K562 (cell line): ENCODE results near the gene EDA. TPM values are rescaled to one million over a fixed set of nuclear protein-coding genes. Genes with fewer than 3 reads are reported as not detected.

Source experiments
- ATAC-seq: fragments of 200-7000 bp; cut with Tn5 transposase; 3 replicates; pipeline ENCODE4 v1.9.1; 2020; ENCODE audit warnings: moderate library complexity
- BruUV-seq: library from RNA; stranded (reverse); fragments of 400-500 nt; replicated peaks from 2 replicates; lab custom pipeline; 2021; lab: Mats Ljungman, UMichigan
- CTCF ChIA-PET: fragments of 300-600 bp; formaldehyde crosslinking; extraction: SDS; loops from one replicate; lab custom pipeline; 2021; ENCODE audit warnings: low intra/inter-chr PET ratio; lab: Yijun Ruan, JAX
- POLR2A ChIA-PET: fragments of 300-600, 350-650 bp; sonication (Branson Sonifier 250); formaldehyde crosslinking; extraction: SDS; loops from one replicate; lab custom pipeline; 2021; ENCODE audit warnings: antibody characterized with exemption, inconsistent platforms; lab: Yijun Ruan, JAX
- DNase-seq, 4 experiments: peaks; one replicate each; pipeline versions ENCODE4 v3.0.0 to v3.0.0-alpha.2; 2011 to 2018; ENCODE audit warnings: low spot score in 3 of 4, mixed read lengths in 3 of 4; ENCODE audit errors: extremely low read depth in 1 of 4
- FAIRE-seq: peaks from 2 replicates; lab custom pipeline; 2011; peaks lifted over from hg19 to GRCh38; lab: Jason Lieb, UNC
- H2AFZ ChIP-seq: 2 replicates; pipeline ENCODE4 v1.6.0; 2011; ENCODE audit warnings: low read depth, low read length, control low read depth, inconsistent platforms
- H3K27ac ChIP-seq: fragments of 200-600 bp; 3 replicates; pipeline ENCODE4 v1.8.0; 2011; ENCODE audit warnings: low read depth, mild to moderate bottlenecking, control low read depth, inconsistent platforms, low read length, moderate library complexity, mixed read lengths; ENCODE audit errors: extremely low read depth
- H3K27me3 ChIP-seq, 2 experiments: fragments of 300-600 bp in 1 of 2; 2 replicates in 1 of 2; 3 replicates in 1 of 2; pipeline versions ENCODE4 v1.6.0 to v1.8.0; 2011; ENCODE audit warnings: inconsistent platforms in 2 of 2, low read length in 2 of 2, mild to moderate bottlenecking in 1 of 2, mixed read lengths in 1 of 2, moderate library complexity in 1 of 2; ENCODE audit not compliant: control insufficient read depth in 2 of 2, insufficient read depth in 2 of 2
- H3K36me3 ChIP-seq: fragments of 300-600 bp; 3 replicates; pipeline ENCODE4 v1.8.0; 2011; ENCODE audit warnings: mild to moderate bottlenecking, low read length, inconsistent platforms; ENCODE audit not compliant: control insufficient read depth, insufficient read depth
- H3K4me1 ChIP-seq, 2 experiments: fragments of 200-600 bp in 1 of 2; replicated peaks in 1 of 2; 2 replicates in 1 of 2; 3 replicates in 1 of 2; pipeline versions ENCODE4 v1.5.1 to v1.8.0; 2011; ENCODE audit warnings: inconsistent platforms in 2 of 2, low read length in 2 of 2, mild to moderate bottlenecking in 1 of 2, mixed read lengths in 1 of 2, moderate library complexity in 1 of 2; ENCODE audit not compliant: control insufficient read depth in 2 of 2, insufficient read depth in 2 of 2
- H3K4me2 ChIP-seq: 2 replicates; pipeline ENCODE4 v1.6.1; 2011; ENCODE audit warnings: low read length, control low read depth, inconsistent platforms, mixed read lengths; ENCODE audit not compliant: insufficient read depth
- H3K4me3 ChIP-seq: fragments of 200-600 bp; sonication (generic), shearing (Covaris generic); 2 replicates; pipeline ENCODE4 v1.5.1; 2016; ENCODE audit warnings: control low read depth, inconsistent platforms
- H3K79me2 ChIP-seq: fragments of 200-600 bp; 3 replicates; pipeline ENCODE4 v1.8.0; 2011; ENCODE audit warnings: low read length, inconsistent platforms; ENCODE audit not compliant: control insufficient read depth, insufficient read depth
- H3K9ac ChIP-seq, 2 experiments: 2 replicates each; pipeline versions ENCODE4 v1.6.0 to v1.6.1; 2011; ENCODE audit warnings: low read depth in 2 of 2, low read length in 2 of 2, control low read depth in 1 of 2, inconsistent platforms in 1 of 2, mild to moderate bottlenecking in 1 of 2, mixed read lengths in 1 of 2; ENCODE audit not compliant: insufficient read depth in 1 of 2
- H3K9me1 ChIP-seq: one replicate; pipeline ENCODE4 v1.6.0; 2011; ENCODE audit warnings: inconsistent platforms, mild to moderate bottlenecking, low read length, moderate library complexity; ENCODE audit not compliant: control insufficient read depth, insufficient read depth
- H3K9me3 ChIP-seq: replicated peaks from 2 replicates; pipeline ENCODE4 v1.5.1; 2011; ENCODE audit warnings: low read depth, low read length, inconsistent platforms; ENCODE audit not compliant: control insufficient read depth, insufficient read depth
- H4K20me1 ChIP-seq: replicated peaks from 2 replicates; pipeline ENCODE4 v1.6.1; 2011; ENCODE audit warnings: low read length, inconsistent platforms, mixed read lengths; ENCODE audit not compliant: control insufficient read depth, insufficient read depth
- CBFA2T2 ChIP-seq: fragments of 450-650 bp; conservative IDR thresholded peaks from 2 replicates; pipeline ENCODE4 v1.6.1; 2017; ENCODE audit warnings: mild to moderate bottlenecking
- CREBBP ChIP-seq: IDR thresholded peaks from one replicate; pipeline ENCODE4 v1.6.1; 2012; ENCODE audit warnings: low read depth, mild to moderate bottlenecking, control low read depth, inconsistent platforms, low read length
- DPF2 ChIP-seq: fragments of 450-650 bp; IDR thresholded peaks from 2 replicates; pipeline ENCODE4 v1.6.1; 2016
- E2F3 ChIP-seq: fragments of 250-450 bp; sonication (Bioruptor Pico); IDR thresholded peaks from 2 replicates; pipeline ENCODE4 v1.4.0; 2020; ENCODE audit warnings: mild to moderate bottlenecking
- ERF ChIP-seq: fragments of 450-650 bp; formaldehyde crosslinking; IDR thresholded peaks from 2 replicates; pipeline ENCODE4 v1.4.0; 2020; ENCODE audit warnings: mild to moderate bottlenecking, mixed read lengths
- MCM3 ChIP-seq: fragments of 450-650 bp; IDR thresholded peaks from 2 replicates; pipeline ENCODE4 v1.6.1; 2016
- RCOR1 ChIP-seq, 2 experiments: IDR thresholded peaks; 2 replicates each; pipeline ENCODE4 v1.6.1; 2012; ENCODE audit warnings: low read depth in 2 of 2, low read length in 2 of 2, borderline replicate concordance in 1 of 2, improper control_type of control experiment in 1 of 2
- SIX5 ChIP-seq, 2 experiments: IDR thresholded peaks; 2 replicates each; pipeline ENCODE4 v1.6.1; 2011; ENCODE audit warnings: low read length in 2 of 2, borderline replicate concordance in 1 of 2, low read depth in 1 of 2, mild to moderate bottlenecking in 1 of 2, moderate library complexity in 1 of 2; ENCODE audit not compliant: insufficient read depth in 1 of 2
- ZNF23 ChIP-seq: fragments of 250-450 bp; sonication (Bioruptor Pico); IDR thresholded peaks from 2 replicates; pipeline ENCODE4 v1.4.0; 2020; ENCODE audit warnings: mild to moderate bottlenecking
- in situ Hi-C: fragments of 300-500 bp; cut with MboI; formaldehyde crosslinking; loops from 4 replicates; pipeline ENCODE4 v1.15.0; 2018; ENCODE audit warnings: inconsistent platforms, mixed read lengths
- intact Hi-C: fragments of 100-400 bp; cut with micrococcal nuclease; formaldehyde crosslinking; loops from 2 replicates; pipeline ENCODE4 v1.14.2; 2022
- polyA plus RNA-seq, 8 experiments: library from polyadenylated mRNA; depleted of rRNA in 4 of 8; stranded (reverse) in 5 of 8; unstranded in 3 of 8; fragments of >200 nt; fragmentation: Nextera tagmentation in 2 of 8; fragmentation: Illumina TruSeq in 1 of 8; extraction: Ambion mirVana in 2 of 8; extraction: Trizol in 1 of 8; gene quantifications; 2 replicates each; pipeline versions ENCODE4 v1.2.1 to v1.2.3, GENCODE V29; 2011 to 2014; ENCODE audit warnings: inconsistent platforms in 1 of 8, missing spikeins in 1 of 8
- total RNA-seq, 7 experiments: library from RNA; depleted of rRNA in 6 of 7; stranded (reverse); fragments of >200 nt in 6 of 7; fragmentation: Illumina TruSeq in 2 of 7; extraction: Trizol in 2 of 7; gene quantifications; 2 replicates each; pipeline versions ENCODE4 v1.2.1 to v1.2.3, GENCODE V29; 2011 to 2021; ENCODE audit warnings: low replicate concordance in 1 of 7
- TF ChIP-seq, protein P1 (sequence below): fragments of 250-450 bp; sonication (Bioruptor Pico); IDR thresholded peaks from 2 replicates; pipeline ENCODE4 v1.5.0; 2021; ENCODE audit warnings: mild to moderate bottlenecking, moderate library complexity
- TF ChIP-seq, protein P2 (sequence below): fragments of 250-450 bp; sonication (Bioruptor Pico); IDR thresholded peaks from 2 replicates; pipeline ENCODE4 v1.5.0; 2021
- TF ChIP-seq, protein P3 (sequence below): fragments of 450-650 bp; conservative IDR thresholded peaks from 2 replicates; pipeline ENCODE4 v1.6.1; 2016; ENCODE audit warnings: missing genetic modification characterization, low read depth, mild to moderate bottlenecking, control low read depth, missing compliant biosample characterization
- TF ChIP-seq, protein P4 (sequence below), 2 experiments: fragments of 200-800 bp in 1 of 2; sonication (Bioruptor generic) in 1 of 2; sonication (generic) in 1 of 2; formaldehyde crosslinking in 1 of 2; IDR thresholded peaks in 1 of 2; conservative IDR thresholded peaks in 1 of 2; 2 replicates each; pipeline versions ENCODE4 v1.5.0 to v1.6.1; 2016 to 2020; ENCODE audit warnings: missing compliant biosample characterization in 1 of 2, missing genetic modification characterization in 1 of 2, missing genetic modification reagents in 1 of 2
- TF ChIP-seq, protein P5 (sequence below): sonication (generic); formaldehyde crosslinking; IDR thresholded peaks from 2 replicates; pipeline ENCODE4 v1.8.0; 2023; ENCODE audit warnings: mild to moderate bottlenecking, missing genetic modification reagents

Gene EDA
- total and polyA plus RNA-seq, 9 of the 15 experiments (the other 6 are each of a cell fraction or from before 2014, with no cell fraction given) = 0.03 to 0.40 (median 0.07) TPM

DNA sequence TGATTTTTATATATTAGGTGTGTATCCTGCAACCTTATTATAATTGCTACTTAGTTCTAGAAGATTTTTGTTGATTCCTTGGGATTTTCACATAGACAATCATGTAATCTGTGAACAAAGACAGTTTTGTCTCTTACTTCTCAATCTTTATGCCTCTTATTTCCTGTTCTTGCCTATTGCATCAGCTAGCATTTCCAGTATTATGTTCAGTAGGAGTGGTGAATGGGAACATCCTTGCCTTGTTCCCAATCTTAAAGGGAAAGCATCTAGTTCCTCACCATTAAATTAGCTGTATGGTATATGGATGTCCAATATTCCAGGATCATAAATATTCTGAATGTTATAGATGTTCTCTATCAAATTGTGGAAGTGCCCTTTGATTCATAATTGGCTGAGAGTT, 392.0 kb downstream of the EDA start:
- no peaks in the 10 kb centered on the region for H3K9me3 ChIP-seq
- no peaks in the 10 kb centered on the region for H3K9me1 ChIP-seq
- ChIA-PET POLR2A (no interaction called here), CTCF (no interaction called here)
- H3K4me3 ChIP-seq = no peak overlapping the region
- no peak overlapping the region for H3K4me2 ChIP-seq
- no peak overlapping the region for H3K27ac ChIP-seq
- H3K36me3 ChIP-seq = no peaks in the 10 kb centered on the region
- H2AFZ ChIP-seq = no peak overlapping the region
- intact Hi-C loops (no loop called here), in situ Hi-C loops (no loop called here)
- H3K4me1 ChIP-seq = no peaks in the 10 kb centered on the region
- H4K20me1 ChIP-seq = no peaks in the 10 kb centered on the region
- no peak overlapping the region for H3K9ac ChIP-seq
- FAIRE-seq = no peak
- no peak for DNase-seq
- no peaks in the 10 kb centered on the region for H3K27me3 ChIP-seq
- no peak for ATAC-seq
- no peaks in the 10 kb centered on the region for H3K79me2 ChIP-seq
- no TSS peak for BruUV-seq
- TF ChIP-seq, protein P1, sequence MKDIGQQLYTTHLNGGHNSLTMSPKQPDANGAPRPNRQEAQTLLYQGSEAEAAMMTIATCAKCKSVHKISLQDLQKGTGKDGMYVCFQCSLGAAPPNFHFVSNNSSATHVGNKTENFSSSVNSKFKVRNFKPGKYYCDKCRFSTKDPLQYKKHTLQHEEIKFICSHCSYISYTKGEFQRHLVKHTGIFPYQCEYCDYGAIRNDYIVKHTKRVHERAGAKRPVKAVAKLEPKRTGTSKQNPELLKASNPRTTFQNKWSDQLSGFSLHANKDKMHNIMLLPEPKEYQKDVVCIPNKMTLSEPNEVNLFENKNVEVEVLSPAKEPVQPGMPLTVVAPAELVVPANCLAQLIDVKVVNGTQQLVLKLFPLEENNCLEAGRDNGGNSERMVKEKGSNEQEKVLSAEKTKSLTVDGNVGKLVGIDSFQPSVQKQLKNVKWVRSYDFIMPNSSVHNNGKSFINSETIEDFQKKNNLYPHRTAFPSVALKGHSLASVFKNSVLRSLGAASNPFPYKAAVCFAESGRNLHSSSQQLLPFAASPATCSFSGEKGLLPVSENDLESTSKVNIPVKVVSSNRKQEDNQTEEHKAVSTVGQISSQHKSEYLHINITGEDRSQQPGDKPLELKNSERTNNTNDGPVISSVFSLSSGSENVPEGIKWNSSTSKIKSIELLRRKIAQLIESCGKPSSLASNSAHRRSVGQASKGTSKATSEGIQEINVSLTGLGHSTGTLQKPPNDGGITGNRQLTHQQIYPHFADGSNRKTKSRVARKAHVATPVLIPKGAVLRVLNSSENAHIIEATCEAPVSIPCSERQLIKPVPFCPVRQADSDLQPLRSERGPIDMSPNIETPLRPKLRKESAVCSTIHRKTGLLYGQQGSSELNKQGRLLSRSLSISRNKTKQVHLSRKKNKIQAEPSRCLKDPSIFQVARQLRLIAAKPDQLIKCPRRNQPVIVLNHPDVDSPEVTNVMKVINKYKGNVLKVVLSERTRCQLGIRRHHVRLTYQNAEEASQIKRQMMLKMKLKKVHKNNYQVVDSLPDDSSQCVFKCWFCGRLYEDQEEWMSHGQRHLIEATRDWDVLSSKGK (CRISPR knock-in tag) = no peak
- TF ChIP-seq, protein P2, sequence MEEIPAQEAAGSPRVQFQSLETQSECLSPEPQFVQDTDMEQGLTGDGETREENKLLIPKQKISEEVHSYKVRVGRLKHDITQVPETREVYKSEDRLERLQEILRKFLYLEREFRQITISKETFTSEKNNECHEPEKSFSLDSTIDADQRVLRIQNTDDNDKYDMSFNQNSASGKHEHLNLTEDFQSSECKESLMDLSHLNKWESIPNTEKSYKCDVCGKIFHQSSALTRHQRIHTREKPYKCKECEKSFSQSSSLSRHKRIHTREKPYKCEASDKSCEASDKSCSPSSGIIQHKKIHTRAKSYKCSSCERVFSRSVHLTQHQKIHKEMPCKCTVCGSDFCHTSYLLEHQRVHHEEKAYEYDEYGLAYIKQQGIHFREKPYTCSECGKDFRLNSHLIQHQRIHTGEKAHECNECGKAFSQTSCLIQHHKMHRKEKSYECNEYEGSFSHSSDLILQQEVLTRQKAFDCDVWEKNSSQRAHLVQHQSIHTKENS (CRISPR knock-in tag) = no peak
- no peak for TF ChIP-seq RCOR1 (IDR thresholded peaks at IDR 0.05; ENCODE audit: borderline replicate concordance in 1 of 2, low read depth in 2 of 2, low read length in 2 of 2)
- TF ChIP-seq CREBBP = no peak
- TF ChIP-seq ERF = no peak
- TF ChIP-seq, protein P3, sequence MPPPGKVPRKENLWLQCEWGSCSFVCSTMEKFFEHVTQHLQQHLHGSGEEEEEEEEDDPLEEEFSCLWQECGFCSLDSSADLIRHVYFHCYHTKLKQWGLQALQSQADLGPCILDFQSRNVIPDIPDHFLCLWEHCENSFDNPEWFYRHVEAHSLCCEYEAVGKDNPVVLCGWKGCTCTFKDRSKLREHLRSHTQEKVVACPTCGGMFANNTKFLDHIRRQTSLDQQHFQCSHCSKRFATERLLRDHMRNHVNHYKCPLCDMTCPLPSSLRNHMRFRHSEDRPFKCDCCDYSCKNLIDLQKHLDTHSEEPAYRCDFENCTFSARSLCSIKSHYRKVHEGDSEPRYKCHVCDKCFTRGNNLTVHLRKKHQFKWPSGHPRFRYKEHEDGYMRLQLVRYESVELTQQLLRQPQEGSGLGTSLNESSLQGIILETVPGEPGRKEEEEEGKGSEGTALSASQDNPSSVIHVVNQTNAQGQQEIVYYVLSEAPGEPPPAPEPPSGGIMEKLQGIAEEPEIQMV (tag) = no peak
- TF ChIP-seq DPF2 = no peak
- TF ChIP-seq, protein P4, sequence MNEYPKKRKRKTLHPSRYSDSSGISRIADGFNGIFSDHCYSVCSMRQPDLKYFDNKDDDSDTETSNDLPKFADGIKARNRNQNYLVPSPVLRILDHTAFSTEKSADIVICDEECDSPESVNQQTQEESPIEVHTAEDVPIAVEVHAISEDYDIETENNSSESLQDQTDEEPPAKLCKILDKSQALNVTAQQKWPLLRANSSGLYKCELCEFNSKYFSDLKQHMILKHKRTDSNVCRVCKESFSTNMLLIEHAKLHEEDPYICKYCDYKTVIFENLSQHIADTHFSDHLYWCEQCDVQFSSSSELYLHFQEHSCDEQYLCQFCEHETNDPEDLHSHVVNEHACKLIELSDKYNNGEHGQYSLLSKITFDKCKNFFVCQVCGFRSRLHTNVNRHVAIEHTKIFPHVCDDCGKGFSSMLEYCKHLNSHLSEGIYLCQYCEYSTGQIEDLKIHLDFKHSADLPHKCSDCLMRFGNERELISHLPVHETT (CRISPR knock-in tag; conservative IDR thresholded peaks at IDR 0.05 in 1 of 2, IDR thresholded peaks at IDR 0.05 in 1 of 2) = no peak
- TF ChIP-seq SIX5 (IDR thresholded peaks at IDR 0.05; ENCODE audit: borderline replicate concordance in 1 of 2, insufficient read depth in 1 of 2, low read depth in 1 of 2, low read length in 2 of 2) = no peak
- TF ChIP-seq CBFA2T2 = no peak
- TF ChIP-seq, protein P5, sequence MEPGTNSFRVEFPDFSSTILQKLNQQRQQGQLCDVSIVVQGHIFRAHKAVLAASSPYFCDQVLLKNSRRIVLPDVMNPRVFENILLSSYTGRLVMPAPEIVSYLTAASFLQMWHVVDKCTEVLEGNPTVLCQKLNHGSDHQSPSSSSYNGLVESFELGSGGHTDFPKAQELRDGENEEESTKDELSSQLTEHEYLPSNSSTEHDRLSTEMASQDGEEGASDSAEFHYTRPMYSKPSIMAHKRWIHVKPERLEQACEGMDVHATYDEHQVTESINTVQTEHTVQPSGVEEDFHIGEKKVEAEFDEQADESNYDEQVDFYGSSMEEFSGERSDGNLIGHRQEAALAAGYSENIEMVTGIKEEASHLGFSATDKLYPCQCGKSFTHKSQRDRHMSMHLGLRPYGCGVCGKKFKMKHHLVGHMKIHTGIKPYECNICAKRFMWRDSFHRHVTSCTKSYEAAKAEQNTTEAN (CRISPR knock-in tag) = no peak
- TF ChIP-seq ZNF23 = no peak
- TF ChIP-seq MCM3 = no peak
- no peak for TF ChIP-seq E2F3 (CRISPR knock-in tag)
